Activated CD4-positive, alpha-beta T cell treated with anti-CD3 and anti-CD28 coated beads, Interleukin-2, Interleukin-4, amounts not matched to agents 100 ng/mL and 50 ng/mL, durations not matched to agents 16 hours and 8 hours (primary cell): ENCODE measurements around the gene SMARCA1.
"Not testable (repeated sequence)": the region's sequence is repeated elsewhere in the genome, so short reads cannot be mapped to it uniquely, and the experiment has no call there.

ENCODE experiments used
- DNase-seq: peaks from one replicate; pipeline ENCODE4 v3.0.0-alpha.2; 2020; ENCODE audit warnings: low spot score

Gene SMARCA1

GRCh38 chrX:129523079-129523911 lies at the start of gene SMARCA1:
SMARCA1 (minus strand) TSS chrX:129523490; CDS start chrX:129523370, 120 bp downstream.
- DNase-seq = no peak

- DNase-seq = no peak
These were observed 49.1 kb upstream of the SMARCA1 start for GRCh38 chrX:129572422-129572821.

GRCh38 chrX:129568349-129568748 lies 45.1 kb upstream of the SMARCA1 start:
- no peak for DNase-seq

GRCh38 chrX:129566073-129566472 lies 42.8 kb upstream of the SMARCA1 start:
- DNase-seq = no peak

- DNase-seq = no peak
These were observed 41.9 kb upstream of the SMARCA1 start for GRCh38 chrX:129565046-129565650.

GRCh38 chrX:129564345-129564744 lies 41.1 kb upstream of the SMARCA1 start:
- DNase-seq = not testable (repeated sequence)

GRCh38 chrX:129561453-129561852 lies 38.2 kb upstream of the SMARCA1 start:
- DNase-seq = no peak

GRCh38 chrX:129559783-129560182 lies 36.5 kb upstream of the SMARCA1 start:
- no peak for DNase-seq

- no peak for DNase-seq
These were observed 34.7 kb upstream of the SMARCA1 start for GRCh38 chrX:129557844-129558480.

GRCh38 chrX:129556806-129557315 lies 33.6 kb upstream of the SMARCA1 start:
- no peak for DNase-seq

GRCh38 chrX:129554816-129555215 lies 31.5 kb upstream of the SMARCA1 start:
- not testable (repeated sequence) for DNase-seq

GRCh38 chrX:129553619-129554288 lies 30.5 kb upstream of the SMARCA1 start:
- no peak for DNase-seq

- no peak for DNase-seq
These were observed 25.8 kb upstream of the SMARCA1 start for GRCh38 chrX:129549124-129549523.

- DNase-seq = no peak
These were observed 22.1 kb upstream of the SMARCA1 start for GRCh38 chrX:129545408-129545807.

GRCh38 chrX:129544780-129545179 lies 21.5 kb upstream of the SMARCA1 start:
- DNase-seq = no peak

GRCh38 chrX:129540722-129541184 lies 17.5 kb upstream of the SMARCA1 start:
- DNase-seq = peak; percentile 1

- peak; percentile 57 for DNase-seq
These were observed 16.9 kb upstream of the SMARCA1 start, which contains the start of gene OCRL for GRCh38 chrX:129540068-129540653. OCRL (plus strand) TSS chrX:129540259; CDS start chrX:129540440, 181 bp downstream.

GRCh38 chrX:129534816-129535578 lies 11.7 kb upstream of the SMARCA1 start:
- no peak for DNase-seq

GRCh38 chrX:129531132-129531531 lies 7.8 kb upstream of the SMARCA1 start:
- no peak for DNase-seq

- DNase-seq = no peak
These were observed 7.1 kb upstream of the SMARCA1 start for GRCh38 chrX:129530410-129530809.
